B cell (primary cell): Measurements from ENCODE around the gene PUM2. TPM values are rescaled to one million over a fixed set of nuclear protein-coding genes. Genes with fewer than 3 reads are reported as not detected.

Experiments used
- ATAC-seq: fragments of 200-7000 bp; cut with Tn5 transposase; one replicate; pipeline ENCODE4 v1.10.0; 2021; ENCODE audit warnings: low read depth, mild to moderate bottlenecking, moderate number of reproducible peaks, moderate library complexity
- CTCF ChIA-PET: fragments of 350-600 bp; sonication (Branson Sonifier 250); formaldehyde crosslinking; loops from one replicate; lab custom pipeline; 2021; ENCODE audit warnings: antibody characterized with exemption, inconsistent platforms; lab: Charles Lee
- POLR2A ChIA-PET: fragments of 350-600 bp; sonication (Branson Sonifier 250); formaldehyde crosslinking; loops from one replicate; lab custom pipeline; 2021; ENCODE audit warnings: antibody characterized with exemption; lab: Charles Lee
- DNase-seq: peaks from one replicate; pipeline ENCODE4 v3.0.0; 2013
- H2AFZ ChIP-seq: 2 replicates; pipeline ENCODE4 v1.6.1; 2012; ENCODE audit warnings: mild to moderate bottlenecking, low read depth, low read length; ENCODE audit not compliant: insufficient read depth, poor library complexity, severe bottlenecking
- H3K27ac ChIP-seq, 2 donors: 1 replicate in 1 of 2; 2 replicates in 1 of 2; pipeline ENCODE4 v1.5.1; 2012 to 2013; ENCODE audit warnings: low read length in 2 of 2, mild to moderate bottlenecking in 2 of 2, moderate library complexity in 1 of 2
- H3K27me3 ChIP-seq, 4 experiments: fragments of 200-600 bp in 1 of 4; sonication (generic) in 1 of 4; replicated peaks in 1 of 4; 1 replicate in 2 of 4; 2 replicates in 2 of 4; pipeline versions ENCODE4 v1.6.1 to v1.7.0; 2013 to 2016; ENCODE audit warnings: low read length in 3 of 4, mild to moderate bottlenecking in 2 of 4, mixed read lengths in 1 of 4, moderate library complexity in 1 of 4; ENCODE audit not compliant: insufficient read depth in 4 of 4, control insufficient read depth in 3 of 4; ENCODE audit errors: control extremely low read depth in 1 of 4
- H3K36me3 ChIP-seq, 2 experiments: replicated peaks in 1 of 2; 1 replicate in 1 of 2; 2 replicates in 1 of 2; pipeline versions ENCODE4 v1.6.1 to v1.7.1; 2013; ENCODE audit warnings: low read length in 1 of 2; ENCODE audit not compliant: insufficient read depth in 2 of 2, control insufficient read depth in 1 of 2; ENCODE audit errors: control extremely low read depth in 1 of 2, extremely low read depth in 1 of 2
- H3K4me1 ChIP-seq, 2 donors: fragments of 200-600 bp in 1 of 2; sonication (generic) in 1 of 2; 1 replicate in 1 of 2; 2 replicates in 1 of 2; pipeline versions ENCODE4 v1.5.1 to v1.6.1; 2013 to 2017; ENCODE audit warnings: low read length in 2 of 2; ENCODE audit not compliant: control insufficient read depth in 2 of 2, insufficient read depth in 2 of 2
- H3K4me2 ChIP-seq: replicated peaks from 2 replicates; pipeline ENCODE3; 2012; ENCODE audit warnings: mild to moderate bottlenecking, low read depth, low read length; ENCODE audit not compliant: poor library complexity, severe bottlenecking
- H3K4me3 ChIP-seq, 5 experiments: fragments of 200-600 bp in 1 of 5; sonication (generic) in 1 of 5; 1 replicate in 3 of 5; 2 replicates in 2 of 5; pipeline versions ENCODE4 v1.5.1 to v1.7.0; 2011 to 2016; ENCODE audit warnings: low read length in 4 of 5, mild to moderate bottlenecking in 4 of 5, low read depth in 2 of 5, control low read depth in 1 of 5, moderate library complexity in 1 of 5; ENCODE audit not compliant: insufficient read depth in 1 of 5; ENCODE audit errors: control extremely low read depth in 1 of 5, extremely low read depth in 1 of 5
- H3K79me2 ChIP-seq: fragments of 200-600 bp; sonication (generic); one replicate; pipeline ENCODE4 v1.6.0; 2016; ENCODE audit warnings: low read length; ENCODE audit not compliant: control insufficient read depth, insufficient read depth
- H3K9ac ChIP-seq: fragments of 200-600 bp; sonication (generic); 2 replicates; pipeline ENCODE4 v1.6.1; 2017; ENCODE audit warnings: mild to moderate bottlenecking, low read length, moderate library complexity
- H3K9me3 ChIP-seq, 3 donors: one replicate each; pipeline versions ENCODE4 v1.6.1 to v1.7.1; 2013; ENCODE audit warnings: low read length in 2 of 3; ENCODE audit not compliant: control insufficient read depth in 2 of 3, insufficient read depth in 1 of 3; ENCODE audit errors: control extremely low read depth in 1 of 3
- H4K20me1 ChIP-seq: 2 replicates; pipeline ENCODE4 v1.6.0; 2012; ENCODE audit warnings: mild to moderate bottlenecking, low read length; ENCODE audit not compliant: insufficient read depth, control insufficient read depth, poor library complexity, severe bottlenecking
- H3K27ac Mint-ChIP-seq: one replicate; pipeline ENCODE4 v1.8.0; 2021; ENCODE audit warnings: mixed read lengths
- H3K27me3 Mint-ChIP-seq: one replicate; pipeline ENCODE4 v1.8.0; 2021; ENCODE audit warnings: mixed read lengths
- H3K4me1 Mint-ChIP-seq: one replicate; pipeline ENCODE4 v1.8.0; 2021; ENCODE audit warnings: mixed read lengths
- H3K4me3 Mint-ChIP-seq: one replicate; pipeline ENCODE4 v1.8.0; 2021; ENCODE audit warnings: mixed read lengths
- H3K9me3 Mint-ChIP-seq: one replicate; pipeline ENCODE4 v1.8.0; 2022; ENCODE audit warnings: mixed read lengths; ENCODE audit not compliant: insufficient read depth
- CTCF ChIP-seq: fragments of 200-600 bp; IDR thresholded peaks from one replicate; pipeline ENCODE4 v1.8.0; 2022; ENCODE audit warnings: antibody characterized with exemption, mild to moderate bottlenecking
- EZH2 ChIP-seq: IDR thresholded peaks from 2 replicates; pipeline ENCODE4 v1.6.1; 2012; ENCODE audit warnings: borderline replicate concordance, low read depth, mild to moderate bottlenecking, moderate library complexity, low read length; ENCODE audit not compliant: insufficient read depth, poor library complexity, severe bottlenecking
- WGBS: methylation state at CpG from one replicate; pipeline ENCODE4 v1.1.5; 2013; ENCODE audit warnings: missing lambda C conversion rate; ENCODE audit not compliant: insufficient coverage; 5-methylcytosine and 5-hydroxymethylcytosine counted together
- intact Hi-C: fragments of 100-400 bp; cut with micrococcal nuclease; formaldehyde crosslinking; loops from one replicate; pipeline ENCODE4 v1.10.0; 2022
- polyA plus RNA-seq: library from polyadenylated mRNA; depleted of rRNA; stranded (reverse); fragments of >200 nt; gene quantifications from 2 replicates; pipeline ENCODE4 v1.2.3, GENCODE V29; 2012
- total RNA-seq, 2 donors: library from RNA; stranded (reverse); fragments of 120-200 nt in 1 of 2; gene quantifications; 1 replicate in 1 of 2; 2 replicates in 1 of 2; pipeline versions ENCODE4 v1.2.3 to v1.2.4, GENCODE V29; 2013 to 2022

PUM2 gene
- total and polyA plus RNA-seq, 2 donors (not counting 1 experiment from before 2014, with no cell fraction given), result 21.1 to 151 TPM

DNA sequence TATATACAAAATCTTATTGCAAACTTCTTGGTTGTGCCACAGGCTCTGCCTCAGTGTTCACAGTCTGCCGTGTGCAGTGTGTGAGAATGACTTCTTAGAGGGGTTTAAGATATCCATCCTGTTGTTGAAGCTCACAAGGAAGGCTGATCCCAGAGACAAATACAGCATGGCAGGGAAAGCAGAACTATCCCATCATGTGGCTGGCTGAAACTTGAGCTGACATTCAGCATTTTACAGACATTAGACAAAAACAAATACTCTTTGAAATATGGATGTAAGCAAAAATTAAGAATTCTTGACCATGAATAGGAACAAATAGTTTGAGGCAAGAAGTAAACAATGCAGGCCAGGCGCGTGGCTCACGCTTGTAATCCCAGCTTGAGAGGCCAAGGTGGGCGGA, 12.9 kb upstream of the PUM2 start:
- Histone ChIP-seq H2AFZ (no peak overlapping the region), H3K27ac (no peak overlapping the region), H3K36me3 (no peaks in the 10 kb centered on the region), H3K4me2 (no peak overlapping the region), H3K9ac (no peak overlapping the region), H3K9me3 (peaks cover 0 to 8% (median 3%) of the 10 kb centered on the region in 3 donors), H3K4me1 (no peaks in the 10 kb centered on the region), H4K20me1 (no peaks in the 10 kb centered on the region), H3K79me2 (no peaks in the 10 kb centered on the region), H3K4me3 (no peak overlapping the region), H3K27me3 (peaks cover 0 to 8% (median 0%) of the 10 kb centered on the region in 4 experiments)
- no peak overlapping the region for H3K4me3 Mint-ChIP-seq
- no peak for TF ChIP-seq CTCF
- TF ChIP-seq EZH2, result no peak
- H3K4me1 Mint-ChIP-seq, result no peaks in the 10 kb centered on the region
- ChIA-PET CTCF (no interaction called here), POLR2A (no interaction called here)
- 100% methylated on average over 3 of the region's 5 CpGs for WGBS
- H3K27me3 Mint-ChIP-seq, result peaks cover 4% of the 10 kb centered on the region
- H3K9me3 Mint-ChIP-seq, result peaks cover 7% of the 10 kb centered on the region
- DNase-seq (no peak), ATAC-seq (no peak)
- no peak overlapping the region for H3K27ac Mint-ChIP-seq
- intact Hi-C loops, result no loop called here

- Histone ChIP-seq H3K79me2 (no peaks in the 10 kb centered on the region), H3K27ac (no peak overlapping the region), H3K9me3 (peaks cover 0 to 3% (median 1%) of the 10 kb centered on the region in 3 donors), H3K4me2 (no peak overlapping the region), H3K4me3 (no peak overlapping the region), H3K4me1 (no peaks in the 10 kb centered on the region), H3K36me3 (no peaks in the 10 kb centered on the region), H4K20me1 (no peaks in the 10 kb centered on the region), H3K9ac (no peak overlapping the region), H3K27me3 (peaks cover 0 to 8% (median 0%) of the 10 kb centered on the region in 4 experiments), H2AFZ (no peak overlapping the region)
- TF ChIP-seq EZH2, result no peak
- TF ChIP-seq CTCF, result no peak
- peaks cover 4% of the 10 kb centered on the region for H3K9me3 Mint-ChIP-seq
- WGBS, result no CpG with 5 or more reads among the region's 5 CpGs
- intact Hi-C loops, result no loop called here
- H3K4me3 Mint-ChIP-seq, result no peak overlapping the region
- ChIA-PET CTCF (no interaction called here), POLR2A (no interaction called here)
- H3K4me1 Mint-ChIP-seq, result no peaks in the 10 kb centered on the region
- ATAC-seq, result no peak
- no peak overlapping the region for H3K27ac Mint-ChIP-seq
- H3K27me3 Mint-ChIP-seq, result no peaks in the 10 kb centered on the region
- DNase-seq, result no peak
These were observed 12.2 kb upstream of the PUM2 start for GRCh38 chr2:20362701-20363435.
